Calu3 (cell line): ENCODE results near the gene CRACDL. TPM values are rescaled to one million over a fixed set of nuclear protein-coding genes. Genes with fewer than 3 reads are reported as not detected.

ENCODE experiments used
- BruUV-seq: library from RNA; stranded (reverse); fragments of 400-500 nt; replicated peaks from 2 replicates; lab custom pipeline; 2021; lab: Mats Ljungman, UMichigan
- CTCF ChIA-PET: fragments of 300-600 bp; sonication (Branson Sonifier 250); formaldehyde crosslinking; loops from one replicate; lab custom pipeline; 2022; ENCODE audit warnings: antibody characterized with exemption; lab: Charles Lee
- DNase-seq: peaks from one replicate; pipeline ENCODE4 v3.0.0; 2022
- H3K27ac Mint-ChIP-seq: one replicate; pipeline ENCODE4 v1.8.0; 2022; ENCODE audit warnings: mixed read lengths; ENCODE audit not compliant: unreplicated experiment
- H3K27me3 Mint-ChIP-seq: one replicate; pipeline ENCODE4 v1.8.0; 2022; ENCODE audit warnings: mixed read lengths; ENCODE audit not compliant: unreplicated experiment
- H3K36me3 Mint-ChIP-seq: one replicate; pipeline ENCODE4 v1.8.0; 2022; ENCODE audit warnings: mild to moderate bottlenecking, moderate library complexity, mixed read lengths; ENCODE audit not compliant: insufficient read depth, unreplicated experiment
- H3K4me1 Mint-ChIP-seq: one replicate; pipeline ENCODE4 v1.8.0; 2022; ENCODE audit warnings: mild to moderate bottlenecking, low read depth, mixed read lengths; ENCODE audit not compliant: unreplicated experiment
- H3K4me3 Mint-ChIP-seq: one replicate; pipeline ENCODE4 v1.8.0; 2022; ENCODE audit warnings: mild to moderate bottlenecking, low read depth, moderate library complexity, mixed read lengths; ENCODE audit not compliant: unreplicated experiment
- H3K9me3 Mint-ChIP-seq: one replicate; pipeline ENCODE4 v1.8.0; 2022; ENCODE audit warnings: low read depth, mixed read lengths; ENCODE audit not compliant: unreplicated experiment
- intact Hi-C: fragments of 100-400 bp; cut with micrococcal nuclease; formaldehyde crosslinking; loops from one replicate; pipeline ENCODE4 v1.10.0; 2022; ENCODE audit not compliant: unreplicated experiment
- total RNA-seq: library from RNA; stranded (reverse); gene quantifications from 2 replicates; pipeline ENCODE4 v1.2.3, GENCODE V29; 2022
- TF ChIP-seq, protein P1 (sequence below): fragments of 200-600 bp; IDR thresholded peaks from one replicate; pipeline ENCODE4 v1.8.0; 2022; ENCODE audit warnings: antibody characterized with exemption; ENCODE audit not compliant: unreplicated experiment

Gene CRACDL
- total RNA-seq, 1 experiment from 2014 or later: 16.2 TPM

DNA sequence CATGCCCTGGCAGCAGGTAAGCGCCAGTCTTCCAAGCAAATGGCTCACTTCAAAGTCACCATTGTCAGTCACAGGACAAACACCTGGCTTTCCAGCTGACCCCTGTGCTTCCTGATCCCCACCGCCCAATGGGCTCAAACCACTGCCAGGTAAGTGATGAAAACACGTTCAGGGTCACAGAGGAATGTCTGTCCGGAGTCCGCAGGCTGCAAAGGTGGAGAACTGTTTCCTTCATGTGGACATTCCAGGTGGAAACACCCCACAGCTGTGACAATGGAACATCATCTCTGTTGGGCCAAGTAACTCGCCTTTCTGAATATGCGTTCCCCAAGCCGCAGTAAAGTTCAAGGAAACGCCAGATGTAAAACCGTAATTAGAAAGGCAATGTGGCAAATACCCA lies 86.0 kb downstream of the CRACDL start:
- Mint-ChIP-seq H3K27me3 (no peaks in the 10 kb centered on the region), H3K36me3 (peaks cover 2% of the 10 kb centered on the region), H3K27ac (no peak overlapping the region), H3K4me1 (peaks cover 20% of the 10 kb centered on the region), H3K4me3 (no peak overlapping the region), H3K9me3 (peaks cover 2% of the 10 kb centered on the region)
- CTCF ChIA-PET: no interaction called here
- no TSS peak for BruUV-seq
- TF ChIP-seq, protein P1, sequence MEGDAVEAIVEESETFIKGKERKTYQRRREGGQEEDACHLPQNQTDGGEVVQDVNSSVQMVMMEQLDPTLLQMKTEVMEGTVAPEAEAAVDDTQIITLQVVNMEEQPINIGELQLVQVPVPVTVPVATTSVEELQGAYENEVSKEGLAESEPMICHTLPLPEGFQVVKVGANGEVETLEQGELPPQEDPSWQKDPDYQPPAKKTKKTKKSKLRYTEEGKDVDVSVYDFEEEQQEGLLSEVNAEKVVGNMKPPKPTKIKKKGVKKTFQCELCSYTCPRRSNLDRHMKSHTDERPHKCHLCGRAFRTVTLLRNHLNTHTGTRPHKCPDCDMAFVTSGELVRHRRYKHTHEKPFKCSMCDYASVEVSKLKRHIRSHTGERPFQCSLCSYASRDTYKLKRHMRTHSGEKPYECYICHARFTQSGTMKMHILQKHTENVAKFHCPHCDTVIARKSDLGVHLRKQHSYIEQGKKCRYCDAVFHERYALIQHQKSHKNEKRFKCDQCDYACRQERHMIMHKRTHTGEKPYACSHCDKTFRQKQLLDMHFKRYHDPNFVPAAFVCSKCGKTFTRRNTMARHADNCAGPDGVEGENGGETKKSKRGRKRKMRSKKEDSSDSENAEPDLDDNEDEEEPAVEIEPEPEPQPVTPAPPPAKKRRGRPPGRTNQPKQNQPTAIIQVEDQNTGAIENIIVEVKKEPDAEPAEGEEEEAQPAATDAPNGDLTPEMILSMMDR: no peak
- intact Hi-C loops: no loop called here
- no peak for DNase-seq

GRCh38 chr2:98849113-98849512 lies 86.9 kb downstream of the CRACDL start:
- no TSS peak for BruUV-seq
- H3K36me3 Mint-ChIP-seq: peaks cover 5% of the 10 kb centered on the region
- H3K4me1 Mint-ChIP-seq: peaks cover 22% of the 10 kb centered on the region
- no peak overlapping the region for H3K4me3 Mint-ChIP-seq
- intact Hi-C loops: no loop called here
- CTCF ChIA-PET: no interaction called here
- DNase-seq: no peak
- no peaks in the 10 kb centered on the region for H3K27me3 Mint-ChIP-seq
- no peak overlapping the region for H3K27ac Mint-ChIP-seq
- TF ChIP-seq, protein P1: no peak
- peaks cover 2% of the 10 kb centered on the region for H3K9me3 Mint-ChIP-seq

DNA sequence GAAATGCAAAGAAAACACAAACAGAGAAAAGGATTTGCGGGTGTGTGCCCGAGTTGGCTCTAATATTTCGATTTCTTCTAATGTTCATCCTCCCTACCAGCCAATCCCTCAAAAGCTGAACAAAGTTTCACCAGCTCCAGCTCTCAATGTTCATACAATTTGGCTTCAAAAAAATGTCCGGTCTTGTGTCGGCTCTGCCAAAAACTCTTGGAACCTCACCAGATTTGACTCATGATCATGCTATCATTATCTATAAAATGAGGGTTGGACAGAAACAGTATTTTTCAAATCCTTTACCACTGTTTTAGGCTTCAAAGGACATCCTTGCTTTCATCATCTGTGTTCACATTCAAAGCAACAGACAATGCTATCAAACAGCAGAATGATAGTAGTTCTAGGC lies 88.2 kb downstream of the CRACDL start:
- H3K36me3 Mint-ChIP-seq: peaks cover 5% of the 10 kb centered on the region

DNA sequence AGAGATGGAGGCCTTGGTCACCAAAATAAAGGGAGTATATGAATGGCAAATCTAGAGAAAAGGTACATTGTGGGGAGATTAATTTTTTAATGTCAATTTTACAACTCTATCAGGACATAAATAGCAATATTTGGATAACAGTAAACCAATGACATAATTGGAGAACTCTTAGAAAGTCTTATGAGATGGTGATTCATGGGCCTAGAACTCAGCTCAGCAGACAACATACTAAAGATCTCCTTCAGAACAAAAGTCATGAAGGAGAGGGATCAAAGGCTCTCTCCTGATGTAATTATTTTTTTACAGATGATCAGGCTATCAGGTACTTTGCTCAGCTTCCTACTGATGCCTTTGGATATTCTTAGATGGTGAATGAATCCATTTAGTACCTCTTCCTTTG lies 90.0 kb downstream of the CRACDL start:
- intact Hi-C loops: no loop called here
- no peaks in the 10 kb centered on the region for H3K27me3 Mint-ChIP-seq
- DNase-seq: no peak
- H3K4me3 Mint-ChIP-seq: no peak overlapping the region
- H3K27ac Mint-ChIP-seq: no peak overlapping the region
- CTCF ChIA-PET: interaction anchor here (0.6 kb wide), 1 partner anchor 316 kb away, joined by 3 read pairs; no protein-coding TSS in a partner anchor
- TF ChIP-seq, protein P1: no peak
- BruUV-seq: no TSS peak
- no peaks in the 10 kb centered on the region for H3K9me3 Mint-ChIP-seq
- peaks cover 5% of the 10 kb centered on the region for H3K36me3 Mint-ChIP-seq
- peaks cover 19% of the 10 kb centered on the region for H3K4me1 Mint-ChIP-seq

More for the DNA sequence above, 88.2 kb downstream of the CRACDL start:
- intact Hi-C loops: no loop called here
- no peak for DNase-seq
- CTCF ChIA-PET: no interaction called here
- TF ChIP-seq, protein P1: no peak
- no peak overlapping the region for H3K4me3 Mint-ChIP-seq
- H3K4me1 Mint-ChIP-seq: peaks cover 33% of the 10 kb centered on the region
- H3K9me3 Mint-ChIP-seq: no peaks in the 10 kb centered on the region
- no peaks in the 10 kb centered on the region for H3K27me3 Mint-ChIP-seq
- no TSS peak for BruUV-seq
- H3K27ac Mint-ChIP-seq: no peak overlapping the region
